RWPE2 (cell line): Measurements from ENCODE around the gene CIPC.
A peak's percentile ranks its signal among the peaks of the same experiment; 100 is the strongest.

Experiments
- ATAC-seq: fragments of 200-7000 bp; cut with Tn5 transposase; 3 replicates; pipeline ENCODE4 v1.9.1; 2021; ENCODE audit warnings: low read depth
- DNase-seq: peaks from one replicate; pipeline ENCODE4 v3.0.0-alpha.2; 2020; ENCODE audit warnings: low spot score
- H3K27ac ChIP-seq: fragments of 450-650 bp; 2 replicates; pipeline ENCODE4 v1.5.1; 2017; ENCODE audit warnings: mild to moderate bottlenecking; ENCODE audit not compliant: poor library complexity, severe bottlenecking
- H3K27me3 ChIP-seq: fragments of 250-450 bp; sonication (Bioruptor Pico); 2 replicates; pipeline ENCODE4 v1.5.1; 2021; ENCODE audit warnings: mild to moderate bottlenecking, moderate library complexity; ENCODE audit not compliant: insufficient read depth, poor library complexity, severe bottlenecking
- H3K36me3 ChIP-seq: fragments of 250-450 bp; sonication (Bioruptor Pico); 2 replicates; pipeline ENCODE4 v1.5.1; 2020; ENCODE audit warnings: low read depth, mild to moderate bottlenecking, moderate library complexity
- H3K4me1 ChIP-seq: fragments of 250-450 bp; sonication (Bioruptor Pico); 2 replicates; pipeline ENCODE4 v1.5.1; 2021; ENCODE audit warnings: mild to moderate bottlenecking, moderate library complexity; ENCODE audit not compliant: insufficient read depth, poor library complexity, severe bottlenecking
- H3K4me3 ChIP-seq: fragments of 250-450 bp; sonication (Bioruptor Pico); 2 replicates; pipeline ENCODE4 v1.5.1; 2021; ENCODE audit warnings: mild to moderate bottlenecking, moderate library complexity; ENCODE audit not compliant: severe bottlenecking
- H3K9me3 ChIP-seq: fragments of 250-450 bp; sonication (Bioruptor Pico); 2 replicates; pipeline ENCODE4 v1.5.1; 2021; ENCODE audit warnings: mild to moderate bottlenecking, moderate library complexity; ENCODE audit not compliant: severe bottlenecking
- CTCF ChIP-seq: fragments of 450-650 bp; IDR thresholded peaks from one replicate; pipeline ENCODE4 v1.5.1; 2017; ENCODE audit warnings: mild to moderate bottlenecking, moderate library complexity; ENCODE audit not compliant: poor library complexity, severe bottlenecking

CIPC gene

GRCh38 chr14:77055306-77055705 lies 42.8 kb upstream of the CIPC start:
- Histone ChIP-seq H3K4me3 (no peak overlapping the region), H3K27me3 (no peaks in the 10 kb centered on the region), H3K27ac (no peak overlapping the region), H3K36me3 (no peaks in the 10 kb centered on the region), H3K9me3 (peaks cover 9% of the 10 kb centered on the region), H3K4me1 (peaks cover 6% of the 10 kb centered on the region)
- no peak for DNase-seq
- TF ChIP-seq CTCF = no peak
- no peak for ATAC-seq

- TF ChIP-seq CTCF = no peak
Measured at GRCh38 chr14:77055981-77056380, 42.1 kb upstream of the CIPC start.

GRCh38 chr14:77058117-77058516 lies 39.9 kb upstream of the CIPC start:
- Histone ChIP-seq H3K27ac (no peak overlapping the region), H3K36me3 (no peaks in the 10 kb centered on the region), H3K9me3 (peaks cover 9% of the 10 kb centered on the region), H3K27me3 (no peaks in the 10 kb centered on the region), H3K4me1 (no peaks in the 10 kb centered on the region), H3K4me3 (no peak overlapping the region)
- ATAC-seq = no peak
- no peak for TF ChIP-seq CTCF
- DNase-seq = no peak

More at GRCh38 chr14:77055981-77056380, 42.1 kb upstream of the CIPC start:
- DNase-seq (no peak), ATAC-seq (no peak)
- Histone ChIP-seq H3K4me3 (no peak overlapping the region), H3K9me3 (peaks cover 9% of the 10 kb centered on the region), H3K27me3 (no peaks in the 10 kb centered on the region), H3K4me1 (peaks cover 6% of the 10 kb centered on the region), H3K36me3 (no peaks in the 10 kb centered on the region), H3K27ac (no peak overlapping the region)

GRCh38 chr14:77058785-77059184 lies 39.3 kb upstream of the CIPC start:
- Histone ChIP-seq H3K4me3 (no peak overlapping the region), H3K27ac (no peak overlapping the region), H3K36me3 (no peaks in the 10 kb centered on the region), H3K27me3 (no peaks in the 10 kb centered on the region), H3K4me1 (no peaks in the 10 kb centered on the region), H3K9me3 (peaks cover 9% of the 10 kb centered on the region)
- no peak for DNase-seq
- ATAC-seq = no peak
- TF ChIP-seq CTCF = no peak

- H3K9me3 ChIP-seq = peaks cover 9% of the 10 kb centered on the region
- peak; percentile 48 for TF ChIP-seq CTCF
- H3K27ac ChIP-seq = no peak overlapping the region
- DNase-seq (no peak), ATAC-seq (peak; percentile 92)
- no peak overlapping the region for H3K4me3 ChIP-seq
- H3K36me3 ChIP-seq = no peaks in the 10 kb centered on the region
- H3K4me1 ChIP-seq = no peaks in the 10 kb centered on the region
- no peaks in the 10 kb centered on the region for H3K27me3 ChIP-seq
Measured at GRCh38 chr14:77059276-77059915, 38.7 kb upstream of the CIPC start.
